Measurements from ENCODE around the gene ZNF764. TPM values are rescaled to one million over a fixed set of nuclear protein-coding genes. Genes with fewer than 3 reads are reported as not detected.

The ZNF764 gene
- total and polyA plus RNA-seq, 9 of the 15 experiments (the other 6 are each of a cell fraction or from before 2014, with no cell fraction given): 0.69 to 10.1 (median 4.1) TPM

DNA sequence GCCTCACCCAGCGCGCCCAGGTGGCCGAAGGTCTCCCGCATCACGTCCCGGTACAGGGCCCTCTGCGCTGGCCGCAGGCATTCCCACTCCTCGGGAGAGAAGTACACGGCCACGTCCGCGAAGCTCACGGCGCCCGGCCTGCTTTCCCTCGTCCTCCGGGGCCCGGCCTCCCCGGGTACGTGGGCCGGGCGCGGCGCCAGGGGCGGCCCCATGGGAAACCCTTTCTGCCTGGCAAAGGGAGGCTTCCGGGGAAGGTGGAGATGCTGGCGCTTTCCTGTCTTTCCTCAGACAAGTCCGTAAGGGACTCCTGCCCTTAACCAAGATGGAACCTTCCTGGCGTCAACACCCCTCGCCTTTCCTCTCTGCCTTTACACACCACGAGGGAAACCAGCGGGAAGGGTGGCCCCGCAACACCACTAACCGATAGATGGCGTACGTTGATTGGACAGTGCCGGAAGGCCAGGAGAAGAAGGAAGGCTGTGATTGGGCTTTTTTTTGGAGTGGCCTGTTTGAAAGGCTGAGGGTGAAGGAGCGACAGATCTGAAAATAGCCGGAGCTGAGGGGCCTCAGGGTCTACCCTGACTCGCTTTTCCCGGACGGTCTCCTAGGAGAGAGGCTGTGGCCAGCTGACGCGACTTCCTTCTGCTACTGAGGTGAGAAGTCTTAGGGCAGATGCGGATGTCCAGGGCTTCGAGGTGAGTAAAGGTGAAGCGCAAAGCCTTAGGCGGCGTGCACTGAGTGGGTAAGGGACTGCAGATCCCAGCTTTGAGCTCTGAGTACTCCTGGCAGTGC, 27.4 kb upstream of the ZNF764 start, which contains the start of gene ZNF785 (continued):
- no peak for TF ChIP-seq ETV6 (IDR thresholded peaks at IDR 0.05; ENCODE audit: borderline replicate concordance in 1 of 2, low read depth in 2 of 2, low read length in 1 of 2)
- TF ChIP-seq ETV6 (CRISPR knock-in tag; IDR thresholded peaks at IDR 0.05; ENCODE audit: borderline replicate concordance): peak; percentile 94; the same call in 1 of the 2 replicates
- no peak for TF ChIP-seq ZNF133 (CRISPR knock-in tag; IDR thresholded peaks at IDR 0.05)
- TF ChIP-seq U2AF2 (optimal IDR thresholded peaks at IDR 0.05; ENCODE audit: low read depth, low read length): no peak
- TF ChIP-seq DDX20 (tag; IDR thresholded peaks at IDR 0.05; ENCODE audit: low read depth): no peak
- no peak for TF ChIP-seq RBM39 (optimal IDR thresholded peaks at IDR 0.05; ENCODE audit: low read depth, low read length)
- TF ChIP-seq HLTF (IDR thresholded peaks at IDR 0.05): no peak
- TF ChIP-seq XRCC5 (IDR thresholded peaks at IDR 0.05; ENCODE audit: low read depth, low read length): no peak; the same call in 1 of the 2 replicates
- no peak for TF ChIP-seq ZC3H4 (CRISPR knock-in tag; IDR thresholded peaks at IDR 0.05; ENCODE audit: borderline replicate concordance)
- peak; percentile 93 for TF ChIP-seq NEUROD1 (IDR thresholded peaks at IDR 0.05; ENCODE audit: borderline replicate concordance, low read depth, low read length, partially characterized antibody)
- TF ChIP-seq, protein P1, sequence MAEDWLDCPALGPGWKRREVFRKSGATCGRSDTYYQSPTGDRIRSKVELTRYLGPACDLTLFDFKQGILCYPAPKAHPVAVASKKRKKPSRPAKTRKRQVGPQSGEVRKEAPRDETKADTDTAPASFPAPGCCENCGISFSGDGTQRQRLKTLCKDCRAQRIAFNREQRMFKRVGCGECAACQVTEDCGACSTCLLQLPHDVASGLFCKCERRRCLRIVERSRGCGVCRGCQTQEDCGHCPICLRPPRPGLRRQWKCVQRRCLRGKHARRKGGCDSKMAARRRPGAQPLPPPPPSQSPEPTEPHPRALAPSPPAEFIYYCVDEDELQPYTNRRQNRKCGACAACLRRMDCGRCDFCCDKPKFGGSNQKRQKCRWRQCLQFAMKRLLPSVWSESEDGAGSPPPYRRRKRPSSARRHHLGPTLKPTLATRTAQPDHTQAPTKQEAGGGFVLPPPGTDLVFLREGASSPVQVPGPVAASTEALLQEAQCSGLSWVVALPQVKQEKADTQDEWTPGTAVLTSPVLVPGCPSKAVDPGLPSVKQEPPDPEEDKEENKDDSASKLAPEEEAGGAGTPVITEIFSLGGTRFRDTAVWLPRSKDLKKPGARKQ (CRISPR knock-in tag; IDR thresholded peaks at IDR 0.05): no peak
- TF ChIP-seq FOXA3 (CRISPR knock-in tag; conservative IDR thresholded peaks at IDR 0.05 in 1 of 2, IDR thresholded peaks at IDR 0.05 in 1 of 2): peak in 1 of 2 experiments; percentile 77; a peak in 1 of 4 replicates
- TF ChIP-seq IFI16 (CRISPR knock-in tag; IDR thresholded peaks at IDR 0.05): no peak
- TF ChIP-seq NCOA1 (IDR thresholded peaks at IDR 0.05; ENCODE audit: low read depth): peak; percentile 73
- TF ChIP-seq BRF2 (IDR thresholded peaks at IDR 0.05; ENCODE audit: borderline replicate concordance, insufficient read depth, insufficient read length): no peak
- TF ChIP-seq STAT5A (IDR thresholded peaks at IDR 0.05; ENCODE audit: borderline replicate concordance, low read length): no peak; the same call in 1 of the 2 replicates
- TF ChIP-seq NUFIP1 (IDR thresholded peaks at IDR 0.05; ENCODE audit: partially characterized antibody): peak; percentile 41
- peak; percentile 67; the same call in 1 of the 2 replicates for TF ChIP-seq GTF2E2 (tag; IDR thresholded peaks at IDR 0.05)
- TF ChIP-seq HINFP (tag; conservative IDR thresholded peaks at IDR 0.05; ENCODE audit: low read depth): no peak
- no peak for TF ChIP-seq TSHZ1 (CRISPR knock-in tag; IDR thresholded peaks at IDR 0.05)

Data from K562 (cell line).